Testis (tissue), 3 donors: ENCODE measurements around the gene ZIM2. TPM values are rescaled to one million over a fixed set of nuclear protein-coding genes. Genes with fewer than 3 reads are reported as not detected.

ENCODE experiments used
- DNase-seq: peaks from one replicate; pipeline ENCODE4 v3.0.0-alpha.2; 2019
- H3K27ac ChIP-seq, 2 donors: fragments of 200-600 bp; sonication (generic); one replicate each; pipeline ENCODE4 v1.5.1; 2019
- H3K27me3 ChIP-seq: fragments of 200-600 bp; sonication (generic); one replicate; pipeline ENCODE4 v1.5.1; 2019
- H3K36me3 ChIP-seq: fragments of 200-600 bp; sonication (generic); one replicate; pipeline ENCODE4 v1.5.1; 2017; ENCODE audit warnings: low read depth; ENCODE audit errors: missing control alignments
- H3K4me1 ChIP-seq: fragments of 200-600 bp; sonication (generic); one replicate; pipeline ENCODE4 v1.5.1; 2019
- H3K4me3 ChIP-seq, 2 donors: fragments of 200-600 bp; sonication (generic); one replicate each; pipeline ENCODE4 v1.5.1; 2017 to 2019
- H3K9me3 ChIP-seq: fragments of 200-600 bp; sonication (generic); one replicate; pipeline ENCODE4 v1.5.1; 2017
- POLR2A ChIP-seq: fragments of 450-650 bp; IDR thresholded peaks from one replicate; pipeline ENCODE4 v1.6.1; 2017; ENCODE audit warnings: antibody characterized with exemption, mild to moderate bottlenecking, moderate library complexity
- WGBS, 2 donors: methylation state at CpG; one replicate each; pipeline ENCODE4 v1.1.5; 2018; 5-methylcytosine and 5-hydroxymethylcytosine counted together
- intact Hi-C: fragments of 100-400 bp; cut with DNase I; formaldehyde crosslinking; loops from one replicate; pipeline ENCODE4 v1.15.1; 2023; ENCODE audit warnings: low total_unique reads
- polyA plus RNA-seq: library from polyadenylated mRNA; stranded (reverse); fragments of 350-450 nt; fragmentation: Illumina TruSeq; extraction: RNeasy Lipid Tissue Mini Kit (QIAGEN cat#74804); gene quantifications from one replicate; pipeline ENCODE4 v1.2.3, GENCODE V29; 2014; ENCODE audit warnings: low read depth, low replicate concordance; ENCODE audit not compliant: insufficient read depth
- total RNA-seq, 2 donors: library from RNA; depleted of rRNA; stranded (reverse); fragments of >200 nt; gene quantifications; one replicate each; pipeline ENCODE4 v1.2.3, GENCODE V29; 2016
- TF ChIP-seq, protein P1 (sequence below), 3 experiments: fragments of 450-650 bp in 2 of 3; fragments of 200-600 bp in 1 of 3; sonication (generic) in 1 of 3; IDR thresholded peaks; one replicate each; pipeline ENCODE4 v1.5.1; 2016 to 2019; ENCODE audit warnings: antibody characterized with exemption in 3 of 3, mild to moderate bottlenecking in 2 of 3, moderate library complexity in 1 of 3

ZIM2 gene
- total and polyA plus RNA-seq, 3 donors from 2014 or later: 9.7 to 18.3 (median 12.9) TPM

DNA sequence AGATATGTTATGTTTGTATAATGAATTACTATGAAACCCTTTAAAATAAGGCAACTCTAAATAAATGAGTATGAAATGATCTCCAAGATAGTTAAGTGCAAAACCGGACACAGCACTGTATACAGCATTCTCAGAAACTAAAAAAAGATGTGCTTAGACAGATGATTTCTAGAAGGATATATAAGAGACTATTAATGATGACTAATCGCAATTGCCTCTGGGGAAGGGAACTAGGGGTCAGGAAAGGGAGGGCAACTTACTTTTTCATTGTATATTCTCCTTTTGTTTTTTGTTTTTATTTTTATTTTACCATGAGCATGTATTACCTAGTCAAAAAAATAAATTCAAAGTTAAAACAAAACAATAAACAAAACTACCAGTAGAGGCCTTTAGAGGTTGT is 12.8 kb downstream of the ZIM2 start:
- Histone ChIP-seq H3K27me3 (no peaks in the 10 kb centered on the region), H3K27ac (no peak overlapping the region), H3K4me3 (no peak overlapping the region), H3K4me1 (peaks cover 9% of the 10 kb centered on the region), H3K9me3 (no peaks in the 10 kb centered on the region), H3K36me3 (no peaks in the 10 kb centered on the region)
- WGBS, 2 donors: 61 to 64% methylated on average over 2 of the region's 2 CpGs
- no peak for TF ChIP-seq POLR2A
- TF ChIP-seq, protein P1, sequence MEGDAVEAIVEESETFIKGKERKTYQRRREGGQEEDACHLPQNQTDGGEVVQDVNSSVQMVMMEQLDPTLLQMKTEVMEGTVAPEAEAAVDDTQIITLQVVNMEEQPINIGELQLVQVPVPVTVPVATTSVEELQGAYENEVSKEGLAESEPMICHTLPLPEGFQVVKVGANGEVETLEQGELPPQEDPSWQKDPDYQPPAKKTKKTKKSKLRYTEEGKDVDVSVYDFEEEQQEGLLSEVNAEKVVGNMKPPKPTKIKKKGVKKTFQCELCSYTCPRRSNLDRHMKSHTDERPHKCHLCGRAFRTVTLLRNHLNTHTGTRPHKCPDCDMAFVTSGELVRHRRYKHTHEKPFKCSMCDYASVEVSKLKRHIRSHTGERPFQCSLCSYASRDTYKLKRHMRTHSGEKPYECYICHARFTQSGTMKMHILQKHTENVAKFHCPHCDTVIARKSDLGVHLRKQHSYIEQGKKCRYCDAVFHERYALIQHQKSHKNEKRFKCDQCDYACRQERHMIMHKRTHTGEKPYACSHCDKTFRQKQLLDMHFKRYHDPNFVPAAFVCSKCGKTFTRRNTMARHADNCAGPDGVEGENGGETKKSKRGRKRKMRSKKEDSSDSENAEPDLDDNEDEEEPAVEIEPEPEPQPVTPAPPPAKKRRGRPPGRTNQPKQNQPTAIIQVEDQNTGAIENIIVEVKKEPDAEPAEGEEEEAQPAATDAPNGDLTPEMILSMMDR (IDR thresholded peaks at IDR 0.05): no peak
- no peak for DNase-seq
- intact Hi-C loops: no loop called here

DNA sequence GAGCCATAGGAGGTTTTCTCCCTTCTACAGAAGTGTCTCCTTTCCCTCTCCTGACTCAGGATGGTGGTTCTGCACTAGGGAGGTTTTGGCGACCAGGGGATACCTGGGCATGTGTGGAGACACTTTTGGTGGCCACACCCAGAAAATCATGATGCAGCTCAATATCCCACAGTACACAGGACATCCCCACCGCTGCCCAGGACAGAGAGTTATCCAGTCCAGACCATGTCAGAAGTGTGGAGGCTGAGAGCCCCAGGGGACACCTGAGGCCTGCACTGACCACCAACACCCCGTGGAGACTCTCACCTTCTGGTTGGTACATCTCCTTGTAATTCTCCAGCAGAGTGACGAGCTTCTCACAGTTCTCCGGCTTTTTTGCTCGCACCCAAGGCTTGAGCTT is 16.6 kb downstream of the ZIM2 start:
- H3K4me1 ChIP-seq: peaks cover 19% of the 10 kb centered on the region
- H3K36me3 ChIP-seq: no peaks in the 10 kb centered on the region
- TF ChIP-seq, protein P1 (IDR thresholded peaks at IDR 0.05): no peak
- no peak for TF ChIP-seq POLR2A
- intact Hi-C loops: no loop called here
- 94% methylated on average over 6 of the region's 6 CpGs for WGBS, 2 donors
- no peaks in the 10 kb centered on the region for H3K9me3 ChIP-seq
- no peaks in the 10 kb centered on the region for H3K27me3 ChIP-seq
- H3K27ac ChIP-seq: no peak overlapping the region
- no peak overlapping the region for H3K4me3 ChIP-seq
- no peak for DNase-seq

DNA sequence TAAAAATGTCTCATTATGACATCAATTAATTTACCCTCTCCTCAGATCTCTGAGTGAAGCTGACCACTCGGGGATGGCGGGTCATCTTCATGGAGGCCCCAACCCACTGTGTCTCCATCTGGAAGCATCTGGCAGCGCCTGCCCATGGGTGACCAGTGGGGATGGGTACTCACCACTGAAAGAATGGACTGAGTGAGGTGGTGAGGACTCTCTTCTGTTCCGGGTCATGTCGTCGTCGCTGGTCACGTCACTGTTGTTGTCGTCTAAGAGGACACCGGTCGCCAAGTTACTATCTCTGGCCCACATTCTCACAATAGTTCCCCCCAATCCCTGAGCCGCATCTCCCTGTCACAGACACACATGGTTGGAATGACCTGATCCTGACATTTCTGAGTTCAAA is 17.1 kb downstream of the ZIM2 start:
- Histone ChIP-seq H3K36me3 (no peaks in the 10 kb centered on the region), H3K4me3 (no peak overlapping the region), H3K27me3 (no peaks in the 10 kb centered on the region), H3K27ac (no peak overlapping the region), H3K4me1 (peaks cover 19% of the 10 kb centered on the region), H3K9me3 (no peaks in the 10 kb centered on the region)
- WGBS, 2 donors: 89 to 93% methylated on average over 12 of the region's 12 CpGs
- DNase-seq: no peak
- intact Hi-C loops: no loop called here
- TF ChIP-seq, protein P1 (IDR thresholded peaks at IDR 0.05): no peak
- no peak for TF ChIP-seq POLR2A

DNA sequence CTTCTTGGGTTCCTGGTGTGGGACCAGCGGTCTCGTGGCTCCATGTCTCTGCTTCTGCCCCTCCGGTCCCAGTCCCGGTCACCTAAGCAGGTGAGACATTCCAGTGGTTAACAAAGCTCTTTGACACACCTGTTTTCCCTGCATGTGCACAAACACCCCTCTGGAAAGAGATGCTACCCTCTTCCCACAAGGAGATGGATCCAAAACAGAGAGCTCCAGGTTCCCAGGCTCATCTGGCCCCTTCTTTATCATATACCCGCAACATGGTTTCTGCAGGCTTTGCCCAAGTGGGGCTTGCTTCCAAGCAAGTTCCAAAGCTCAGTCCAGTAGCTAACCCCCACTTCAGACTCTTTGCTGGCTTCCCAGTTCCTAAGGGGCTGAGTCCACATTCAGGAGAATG is 17.8 kb downstream of the ZIM2 start:
- no peak overlapping the region for H3K4me3 ChIP-seq
- H3K27ac ChIP-seq: no peak overlapping the region
- no peak for DNase-seq
- 96 to 100% methylated on average over 5 of the region's 5 CpGs for WGBS, 2 donors
- no peaks in the 10 kb centered on the region for H3K9me3 ChIP-seq
- no peak for TF ChIP-seq POLR2A
- TF ChIP-seq, protein P1 (IDR thresholded peaks at IDR 0.05): no peak
- H3K4me1 ChIP-seq: peaks cover 19% of the 10 kb centered on the region
- H3K36me3 ChIP-seq: no peaks in the 10 kb centered on the region
- no peaks in the 10 kb centered on the region for H3K27me3 ChIP-seq
- intact Hi-C loops: no loop called here

DNA sequence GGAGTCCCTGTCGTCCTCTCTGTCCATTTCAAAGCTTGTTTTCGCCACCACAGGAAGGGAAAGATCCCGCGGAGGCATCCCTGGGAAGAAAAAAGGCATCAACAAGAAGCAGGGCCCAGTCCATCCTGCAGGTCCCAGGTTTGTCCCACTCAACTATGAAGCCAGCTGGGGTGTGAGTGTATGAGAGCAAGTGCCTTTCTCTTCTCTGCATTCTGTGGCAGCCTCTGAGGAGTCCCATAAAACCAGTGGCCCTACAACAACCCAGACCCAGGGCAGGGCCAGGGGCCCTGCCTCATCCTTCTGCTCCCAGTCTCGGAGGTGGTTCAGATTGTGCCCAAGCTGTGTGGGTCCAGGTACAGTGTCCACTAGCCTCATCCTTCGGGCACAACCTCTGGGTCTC is 18.9 kb downstream of the ZIM2 start:
- no peak for DNase-seq
- TF ChIP-seq, protein P1 (IDR thresholded peaks at IDR 0.05): no peak
- TF ChIP-seq POLR2A: no peak
- H3K27ac ChIP-seq: no peak overlapping the region
- H3K4me1 ChIP-seq: peaks cover 19% of the 10 kb centered on the region
- H3K27me3 ChIP-seq: no peaks in the 10 kb centered on the region
- no peaks in the 10 kb centered on the region for H3K9me3 ChIP-seq
- intact Hi-C loops: no loop called here
- H3K36me3 ChIP-seq: no peaks in the 10 kb centered on the region
- no peak overlapping the region for H3K4me3 ChIP-seq
- 84 to 89% methylated on average over 6 of the region's 6 CpGs for WGBS, 2 donors
